HCT116 (cell line): ENCODE results near the gene DIO3. TPM values are rescaled to one million over a fixed set of nuclear protein-coding genes. Genes with fewer than 3 reads are reported as not detected.

Experiments used
- ATAC-seq: fragments of 200-7000 bp; cut with Tn5 transposase; 2 replicates; pipeline ENCODE4 v1.9.1; 2020; ENCODE audit warnings: mild to moderate bottlenecking, moderate library complexity
- BruUV-seq: library from RNA; stranded (reverse); fragments of 400-500 nt; replicated peaks from 2 replicates; lab custom pipeline; 2021; lab: Mats Ljungman, UMichigan
- CTCF ChIA-PET: fragments of 300-600 bp; sonication (Branson Sonifier 250); formaldehyde crosslinking; loops from one replicate; lab custom pipeline; 2021; ENCODE audit warnings: antibody characterized with exemption; lab: Charles Lee
- POLR2A ChIA-PET: fragments of 300-600, 350-600 bp; sonication (Branson Sonifier 250); formaldehyde crosslinking; loops from one replicate; lab custom pipeline; 2021; ENCODE audit warnings: antibody characterized with exemption; lab: Charles Lee
- RAD21 ChIA-PET, 2 experiments: fragments of 300-600 bp; sonication (Branson Sonifier 250); formaldehyde crosslinking; loops; one replicate each; lab custom pipeline; 2023; ENCODE audit warnings: low total read pairs in 2 of 2; ENCODE audit not compliant: uncharacterized antibody in 2 of 2, unreplicated experiment in 2 of 2, low non-redundant PET in 1 of 2; lab: Charles Lee
- DNase-seq: peaks from one replicate; pipeline ENCODE4 v3.0.0-alpha.2; 2010; ENCODE audit warnings: low read depth, low spot score
- H2AFZ ChIP-seq: fragments of 200-600 bp; shearing (Covaris generic), sonication (generic); 2 replicates; pipeline ENCODE4 v1.6.1; 2017; ENCODE audit warnings: low read depth, mixed run types, mixed read lengths, antibody characterized with exemption, low read length; ENCODE audit not compliant: poor library complexity, severe bottlenecking
- H3K27ac ChIP-seq: 2 replicates; pipeline ENCODE4 v1.5.1; 2012; ENCODE audit warnings: low read depth, low read length
- H3K27me3 ChIP-seq: fragments of 200-600 bp; sonication (generic); 2 replicates; pipeline ENCODE4 v1.6.1; 2016; ENCODE audit warnings: mixed run types, low read length, mixed read lengths; ENCODE audit not compliant: insufficient read depth
- H3K36me3 ChIP-seq, 2 experiments: fragments of 200-500 bp in 1 of 2; fragments of 200-600 bp in 1 of 2; sonication (Bioruptor generic) in 1 of 2; sonication (generic) in 1 of 2; 2 replicates each; pipeline versions ENCODE4 v1.5.1 to v1.6.1; 2014 to 2016; ENCODE audit warnings: low read length in 2 of 2, inconsistent platforms in 1 of 2, mixed read lengths in 1 of 2, mixed run types in 1 of 2; ENCODE audit not compliant: insufficient read depth in 2 of 2, control insufficient read depth in 1 of 2
- H3K4me1 ChIP-seq, 2 experiments: fragments of 200-600 bp in 1 of 2; sonication (generic) in 1 of 2; 2 replicates each; pipeline versions ENCODE4 v1.5.1 to v1.6.1; 2012 to 2017; ENCODE audit warnings: low read length in 2 of 2, inconsistent platforms in 1 of 2, mild to moderate bottlenecking in 1 of 2, mixed read lengths in 1 of 2, mixed run types in 1 of 2, moderate library complexity in 1 of 2; ENCODE audit not compliant: insufficient read depth in 2 of 2, control insufficient read depth in 1 of 2
- H3K4me2 ChIP-seq: fragments of 200-600 bp; sonication (generic); 2 replicates; pipeline ENCODE4 v1.6.1; 2017; ENCODE audit warnings: mixed run types, low read length, mixed read lengths
- H3K4me3 ChIP-seq, 2 experiments: fragments of 200-600 bp in 1 of 2; sonication (generic) in 1 of 2; replicated peaks in 1 of 2; 2 replicates each; pipeline ENCODE4 v1.5.1; 2011 to 2016; ENCODE audit warnings: low read length in 2 of 2, control low read depth in 1 of 2, low read depth in 1 of 2, mild to moderate bottlenecking in 1 of 2, mixed read lengths in 1 of 2, mixed run types in 1 of 2
- H3K79me2 ChIP-seq: fragments of 200-600 bp; sonication (generic); 2 replicates; pipeline ENCODE4 v1.6.1; 2017; ENCODE audit warnings: mild to moderate bottlenecking, mixed run types, low read length, moderate library complexity, mixed read lengths; ENCODE audit not compliant: insufficient read depth
- H3K9ac ChIP-seq: fragments of 200-600 bp; sonication (generic); 2 replicates; pipeline ENCODE4 v1.6.1; 2016; ENCODE audit warnings: low read length, mixed read lengths
- H3K9me2 ChIP-seq: fragments of 200-600 bp; sonication (generic), shearing (Covaris generic); 2 replicates; pipeline ENCODE4 v1.6.1; 2017; ENCODE audit warnings: mixed run types, mild to moderate bottlenecking, moderate library complexity; ENCODE audit not compliant: insufficient read depth
- H3K9me3 ChIP-seq, 2 experiments: fragments of 200-500 bp in 1 of 2; fragments of 200-600 bp in 1 of 2; sonication (Bioruptor generic) in 1 of 2; sonication (generic) in 1 of 2; 2 replicates each; pipeline ENCODE4 v1.6.1; 2014 to 2017; ENCODE audit warnings: low read length in 2 of 2, mixed read lengths in 2 of 2, inconsistent platforms in 1 of 2, low read depth in 1 of 2, mild to moderate bottlenecking in 1 of 2, mixed run types in 1 of 2, moderate library complexity in 1 of 2; ENCODE audit not compliant: control insufficient read depth in 1 of 2, insufficient read depth in 1 of 2
- H4K20me1 ChIP-seq: fragments of 200-600 bp; sonication (generic), shearing (Covaris generic); 2 replicates; pipeline ENCODE4 v1.6.1; 2017; ENCODE audit warnings: mixed run types, mild to moderate bottlenecking, moderate library complexity; ENCODE audit not compliant: insufficient read depth
- CBX3 ChIP-seq: IDR thresholded peaks from 2 replicates; pipeline ENCODE4 v1.6.1; 2012; ENCODE audit warnings: low read depth
- CEBPB ChIP-seq: IDR thresholded peaks from 2 replicates; pipeline ENCODE4 v1.6.1; 2012; ENCODE audit warnings: low read depth
- EGR1 ChIP-seq: IDR thresholded peaks from 2 replicates; pipeline ENCODE4 v1.6.1; 2012; ENCODE audit warnings: low read depth
- ELF1 ChIP-seq: IDR thresholded peaks from 2 replicates; pipeline ENCODE4 v1.6.1; 2012; ENCODE audit warnings: low read depth, borderline replicate concordance
- EZH2phosphoT487 ChIP-seq: fragments of 200-600 bp; IDR thresholded peaks from 2 replicates; pipeline ENCODE4 v1.6.1; 2018; ENCODE audit warnings: antibody characterized with exemption, borderline replicate concordance
- FOSL1 ChIP-seq: IDR thresholded peaks from 2 replicates; pipeline ENCODE4 v1.6.1; 2012; ENCODE audit warnings: low read depth
- JUND ChIP-seq: IDR thresholded peaks from 2 replicates; pipeline ENCODE4 v1.6.1; 2012
- POLR2A ChIP-seq: IDR thresholded peaks from 2 replicates; pipeline ENCODE4 v1.7.0; 2011; ENCODE audit warnings: borderline replicate concordance; ENCODE audit not compliant: insufficient read depth, insufficient read length; ENCODE audit errors: extremely low read depth
- POLR2AphosphoS5 ChIP-seq: IDR thresholded peaks from 2 replicates; pipeline ENCODE4 v1.6.1; 2011; ENCODE audit warnings: mild to moderate bottlenecking, low read depth, low read length, moderate library complexity
- RAD21 ChIP-seq: IDR thresholded peaks from 2 replicates; pipeline ENCODE4 v1.6.1; 2012; ENCODE audit warnings: low read depth, mild to moderate bottlenecking
- SIN3A ChIP-seq: IDR thresholded peaks from 2 replicates; pipeline ENCODE4 v1.6.1; 2012; ENCODE audit warnings: low read depth
- SP1 ChIP-seq: IDR thresholded peaks from 2 replicates; pipeline ENCODE4 v1.6.1; 2012; ENCODE audit warnings: low read depth
- SRF ChIP-seq: IDR thresholded peaks from 2 replicates; pipeline ENCODE4 v1.6.1; 2012; ENCODE audit warnings: low read depth
- TCF7L2 ChIP-seq: IDR thresholded peaks from 2 replicates; pipeline ENCODE4 v1.7.0; 2011; ENCODE audit warnings: borderline replicate concordance, inconsistent platforms; ENCODE audit not compliant: insufficient read depth, insufficient read length; ENCODE audit errors: extremely low read depth
- ZFX ChIP-seq: fragments of 450-650 bp; IDR thresholded peaks from 2 replicates; pipeline ENCODE4 v1.6.1; 2017
- ZNF274 ChIP-seq: fragments of 200-500 bp; sonication (Bioruptor generic); IDR thresholded peaks from 2 replicates; pipeline ENCODE4 v1.6.1; 2014; ENCODE audit warnings: mild to moderate bottlenecking, low read depth, low read length, inconsistent platforms
- intact Hi-C: fragments of 100-400 bp; cut with micrococcal nuclease; formaldehyde crosslinking; loops from 2 replicates; pipeline ENCODE4 v1.10.0; 2022
- total RNA-seq: library from RNA; stranded (reverse); gene quantifications from one replicate; pipeline ENCODE4 v1.2.1, GENCODE V29; 2021; ENCODE audit not compliant: unreplicated experiment
- TF ChIP-seq, protein P1 (sequence below), 3 experiments: fragments of 200-600 bp in 1 of 3; sonication (generic) in 1 of 3; IDR thresholded peaks in 2 of 3; conservative IDR thresholded peaks in 1 of 3; 2 replicates each; pipeline ENCODE4 v1.5.1; 2012 to 2017; ENCODE audit warnings: low read depth in 2 of 3, low read length in 2 of 3, antibody characterized with exemption in 1 of 3, borderline replicate concordance in 1 of 3, control low read depth in 1 of 3, mild to moderate bottlenecking in 1 of 3, mixed read lengths in 1 of 3, mixed run types in 1 of 3, moderate library complexity in 1 of 3; ENCODE audit not compliant: insufficient read depth in 1 of 3
- TF ChIP-seq, protein P2 (sequence below): IDR thresholded peaks from 2 replicates; pipeline ENCODE4 v1.6.1; 2012; ENCODE audit warnings: low read depth
- TF ChIP-seq, protein P3 (sequence below): IDR thresholded peaks from 2 replicates; pipeline ENCODE4 v1.6.1; 2011; ENCODE audit warnings: mild to moderate bottlenecking, low read length, moderate library complexity; ENCODE audit not compliant: insufficient replicate concordance; ENCODE audit errors: extremely low read depth
- TF ChIP-seq, protein P4 (sequence below): IDR thresholded peaks from 2 replicates; pipeline ENCODE4 v1.6.1; 2012

The DIO3 gene
- total RNA-seq, 1 experiment from 2014 or later = 0.34 TPM

DNA sequence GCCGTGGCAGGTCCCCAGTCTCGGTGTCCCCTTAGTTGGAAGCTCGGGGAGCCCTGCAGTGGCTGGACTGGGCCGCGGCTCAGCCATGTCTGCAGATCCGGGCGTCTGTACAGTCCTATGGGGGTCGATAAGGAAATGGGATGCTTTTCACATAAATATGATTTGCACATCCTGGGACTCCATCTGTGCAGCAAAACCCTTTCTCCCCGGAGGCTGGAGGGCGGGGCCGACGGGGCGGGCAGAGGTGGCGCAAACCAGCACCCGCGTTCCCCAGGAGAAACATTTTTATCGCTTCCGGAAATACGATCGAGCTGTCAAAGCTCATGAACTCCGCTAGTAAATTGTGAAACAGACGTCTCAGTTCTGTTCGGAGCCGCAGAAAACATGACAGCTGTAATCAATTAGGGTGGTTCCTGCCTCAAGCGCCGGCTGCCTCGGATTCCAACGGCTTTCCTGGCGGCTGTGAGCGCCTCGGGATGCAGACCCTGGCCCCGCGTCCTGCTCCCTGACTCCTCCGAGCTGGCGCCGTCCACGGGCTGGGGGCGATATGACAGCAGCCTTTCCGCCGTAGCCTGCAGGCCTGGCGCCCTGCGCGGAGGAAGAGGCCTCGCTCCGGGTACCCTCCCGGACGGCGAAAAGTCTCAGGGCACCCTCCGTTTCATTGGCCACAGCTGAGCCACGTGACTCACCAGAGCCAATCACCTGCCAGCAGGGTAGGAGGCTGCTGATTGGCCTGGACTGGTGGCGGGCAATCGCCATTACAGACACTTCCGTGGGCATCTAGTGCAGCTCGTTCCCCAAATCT, 23.0 kb downstream of the DIO3 start:
- H3K4me2 ChIP-seq = no peak overlapping the region
- intact Hi-C loops = no loop called here
- no peak overlapping the region for H3K27ac ChIP-seq
- H4K20me1 ChIP-seq = no peaks in the 10 kb centered on the region
- no peak overlapping the region for H3K9ac ChIP-seq
- no TSS peak for BruUV-seq
- H3K36me3 ChIP-seq = no peaks in the 10 kb centered on the region
- H3K79me2 ChIP-seq = no peaks in the 10 kb centered on the region
- CTCF ChIA-PET = no interaction called here
- ATAC-seq (no peak), DNase-seq (no peak)
- no peak overlapping the region for H2AFZ ChIP-seq
- RAD21 ChIA-PET = no interaction called here
- no peaks in the 10 kb centered on the region for H3K9me2 ChIP-seq
- TF ChIP-seq ZNF274 = no peak
- no peak for TF ChIP-seq ELF1
- TF ChIP-seq CEBPB = no peak
- no peak for TF ChIP-seq TCF7L2
- no peak for TF ChIP-seq CBX3
- TF ChIP-seq SRF = no peak
- TF ChIP-seq POLR2AphosphoS5 = no peak
- no peak for TF ChIP-seq ZFX
- no peak for TF ChIP-seq FOSL1
- no peak for TF ChIP-seq EGR1
- TF ChIP-seq SIN3A = no peak
- no peak for TF ChIP-seq RAD21
- TF ChIP-seq, protein P1, sequence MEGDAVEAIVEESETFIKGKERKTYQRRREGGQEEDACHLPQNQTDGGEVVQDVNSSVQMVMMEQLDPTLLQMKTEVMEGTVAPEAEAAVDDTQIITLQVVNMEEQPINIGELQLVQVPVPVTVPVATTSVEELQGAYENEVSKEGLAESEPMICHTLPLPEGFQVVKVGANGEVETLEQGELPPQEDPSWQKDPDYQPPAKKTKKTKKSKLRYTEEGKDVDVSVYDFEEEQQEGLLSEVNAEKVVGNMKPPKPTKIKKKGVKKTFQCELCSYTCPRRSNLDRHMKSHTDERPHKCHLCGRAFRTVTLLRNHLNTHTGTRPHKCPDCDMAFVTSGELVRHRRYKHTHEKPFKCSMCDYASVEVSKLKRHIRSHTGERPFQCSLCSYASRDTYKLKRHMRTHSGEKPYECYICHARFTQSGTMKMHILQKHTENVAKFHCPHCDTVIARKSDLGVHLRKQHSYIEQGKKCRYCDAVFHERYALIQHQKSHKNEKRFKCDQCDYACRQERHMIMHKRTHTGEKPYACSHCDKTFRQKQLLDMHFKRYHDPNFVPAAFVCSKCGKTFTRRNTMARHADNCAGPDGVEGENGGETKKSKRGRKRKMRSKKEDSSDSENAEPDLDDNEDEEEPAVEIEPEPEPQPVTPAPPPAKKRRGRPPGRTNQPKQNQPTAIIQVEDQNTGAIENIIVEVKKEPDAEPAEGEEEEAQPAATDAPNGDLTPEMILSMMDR (IDR thresholded peaks at IDR 0.05 in 2 of 3, conservative IDR thresholded peaks at IDR 0.05 in 1 of 3; ENCODE audit: borderline replicate concordance in 1 of 3, insufficient read depth in 1 of 3, low read depth in 2 of 3, low read length in 2 of 3) = no peak
- TF ChIP-seq, protein P2, sequence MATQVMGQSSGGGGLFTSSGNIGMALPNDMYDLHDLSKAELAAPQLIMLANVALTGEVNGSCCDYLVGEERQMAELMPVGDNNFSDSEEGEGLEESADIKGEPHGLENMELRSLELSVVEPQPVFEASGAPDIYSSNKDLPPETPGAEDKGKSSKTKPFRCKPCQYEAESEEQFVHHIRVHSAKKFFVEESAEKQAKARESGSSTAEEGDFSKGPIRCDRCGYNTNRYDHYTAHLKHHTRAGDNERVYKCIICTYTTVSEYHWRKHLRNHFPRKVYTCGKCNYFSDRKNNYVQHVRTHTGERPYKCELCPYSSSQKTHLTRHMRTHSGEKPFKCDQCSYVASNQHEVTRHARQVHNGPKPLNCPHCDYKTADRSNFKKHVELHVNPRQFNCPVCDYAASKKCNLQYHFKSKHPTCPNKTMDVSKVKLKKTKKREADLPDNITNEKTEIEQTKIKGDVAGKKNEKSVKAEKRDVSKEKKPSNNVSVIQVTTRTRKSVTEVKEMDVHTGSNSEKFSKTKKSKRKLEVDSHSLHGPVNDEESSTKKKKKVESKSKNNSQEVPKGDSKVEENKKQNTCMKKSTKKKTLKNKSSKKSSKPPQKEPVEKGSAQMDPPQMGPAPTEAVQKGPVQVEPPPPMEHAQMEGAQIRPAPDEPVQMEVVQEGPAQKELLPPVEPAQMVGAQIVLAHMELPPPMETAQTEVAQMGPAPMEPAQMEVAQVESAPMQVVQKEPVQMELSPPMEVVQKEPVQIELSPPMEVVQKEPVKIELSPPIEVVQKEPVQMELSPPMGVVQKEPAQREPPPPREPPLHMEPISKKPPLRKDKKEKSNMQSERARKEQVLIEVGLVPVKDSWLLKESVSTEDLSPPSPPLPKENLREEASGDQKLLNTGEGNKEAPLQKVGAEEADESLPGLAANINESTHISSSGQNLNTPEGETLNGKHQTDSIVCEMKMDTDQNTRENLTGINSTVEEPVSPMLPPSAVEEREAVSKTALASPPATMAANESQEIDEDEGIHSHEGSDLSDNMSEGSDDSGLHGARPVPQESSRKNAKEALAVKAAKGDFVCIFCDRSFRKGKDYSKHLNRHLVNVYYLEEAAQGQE = no peak
- TF ChIP-seq, protein P3, sequence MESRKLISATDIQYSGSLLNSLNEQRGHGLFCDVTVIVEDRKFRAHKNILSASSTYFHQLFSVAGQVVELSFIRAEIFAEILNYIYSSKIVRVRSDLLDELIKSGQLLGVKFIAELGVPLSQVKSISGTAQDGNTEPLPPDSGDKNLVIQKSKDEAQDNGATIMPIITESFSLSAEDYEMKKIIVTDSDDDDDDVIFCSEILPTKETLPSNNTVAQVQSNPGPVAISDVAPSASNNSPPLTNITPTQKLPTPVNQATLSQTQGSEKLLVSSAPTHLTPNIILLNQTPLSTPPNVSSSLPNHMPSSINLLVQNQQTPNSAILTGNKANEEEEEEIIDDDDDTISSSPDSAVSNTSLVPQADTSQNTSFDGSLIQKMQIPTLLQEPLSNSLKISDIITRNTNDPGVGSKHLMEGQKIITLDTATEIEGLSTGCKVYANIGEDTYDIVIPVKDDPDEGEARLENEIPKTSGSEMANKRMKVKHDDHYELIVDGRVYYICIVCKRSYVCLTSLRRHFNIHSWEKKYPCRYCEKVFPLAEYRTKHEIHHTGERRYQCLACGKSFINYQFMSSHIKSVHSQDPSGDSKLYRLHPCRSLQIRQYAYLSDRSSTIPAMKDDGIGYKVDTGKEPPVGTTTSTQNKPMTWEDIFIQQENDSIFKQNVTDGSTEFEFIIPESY = no peak
- no peak for TF ChIP-seq JUND
- TF ChIP-seq POLR2A = no peak
- TF ChIP-seq, protein P4, sequence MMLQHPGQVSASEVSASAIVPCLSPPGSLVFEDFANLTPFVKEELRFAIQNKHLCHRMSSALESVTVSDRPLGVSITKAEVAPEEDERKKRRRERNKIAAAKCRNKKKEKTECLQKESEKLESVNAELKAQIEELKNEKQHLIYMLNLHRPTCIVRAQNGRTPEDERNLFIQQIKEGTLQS = no peak
- TF ChIP-seq SP1 = no peak
- TF ChIP-seq EZH2phosphoT487 = no peak
- POLR2A ChIA-PET = no interaction called here
- peaks cover 13% of the 10 kb centered on the region; the same call in 1 of the 2 replicates for H3K27me3 ChIP-seq
- no peaks in the 10 kb centered on the region for H3K4me1 ChIP-seq
- H3K4me3 ChIP-seq = no peak overlapping the region
- no peaks in the 10 kb centered on the region for H3K9me3 ChIP-seq
